DOHH2 (cell line): ENCODE results near the gene GDPD4.

Experiments
- H3F3A ChIP-seq: fragments of 200-600 bp; sonication (generic), shearing (Covaris generic); 2 replicates; pipeline ENCODE4 v1.6.0; 2016; ENCODE audit warnings: antibody characterized with exemption, mild to moderate bottlenecking; ENCODE audit not compliant: control insufficient read depth, insufficient read depth
- H3K27ac ChIP-seq: fragments of 200-600 bp; sonication (generic); 2 replicates; pipeline ENCODE4 v1.5.1; 2014; ENCODE audit warnings: low read depth, mild to moderate bottlenecking, low read length, moderate library complexity
- H3K27me3 ChIP-seq: fragments of 200-600 bp; sonication (generic); 2 replicates; pipeline ENCODE4 v1.6.1; 2014; ENCODE audit warnings: mild to moderate bottlenecking, low read length, mixed read lengths; ENCODE audit not compliant: control insufficient read depth
- H3K36me3 ChIP-seq: fragments of 200-600 bp; sonication (generic); 2 replicates; pipeline ENCODE4 v1.6.1; 2014; ENCODE audit warnings: mild to moderate bottlenecking, low read length, moderate library complexity, mixed read lengths; ENCODE audit not compliant: control insufficient read depth
- H3K4me1 ChIP-seq: fragments of 200-600 bp; sonication (generic); 2 replicates; pipeline ENCODE4 v1.6.1; 2014; ENCODE audit warnings: mild to moderate bottlenecking, low read length, mixed read lengths; ENCODE audit not compliant: control insufficient read depth
- H3K4me2 ChIP-seq: fragments of 200-600 bp; sonication (generic); 2 replicates; pipeline ENCODE4 v1.6.0; 2014; ENCODE audit warnings: mild to moderate bottlenecking, low read length, moderate library complexity
- H3K4me3 ChIP-seq: fragments of 200-600 bp; sonication (generic); 2 replicates; pipeline ENCODE4 v1.5.1; 2014; ENCODE audit warnings: mild to moderate bottlenecking, low read length, mixed read lengths
- H3K79me2 ChIP-seq: fragments of 200-600 bp; sonication (generic); 2 replicates; pipeline ENCODE4 v1.6.1; 2014; ENCODE audit warnings: mild to moderate bottlenecking, low read length, mixed read lengths; ENCODE audit not compliant: control insufficient read depth
- H3K9me2 ChIP-seq: fragments of 200-600 bp; sonication (generic); replicated peaks from 2 replicates; pipeline ENCODE4 v1.6.1; 2014; ENCODE audit warnings: mild to moderate bottlenecking, low read length, mixed read lengths; ENCODE audit not compliant: control insufficient read depth
- H3K9me3 ChIP-seq: fragments of 200-600 bp; sonication (generic); 2 replicates; pipeline ENCODE4 v1.6.1; 2014; ENCODE audit warnings: antibody characterized with exemption, low read length, mixed read lengths; ENCODE audit not compliant: control insufficient read depth, insufficient read depth
- H4K20me1 ChIP-seq: fragments of 200-600 bp; sonication (generic); 2 replicates; pipeline ENCODE4 v1.6.0; 2014; ENCODE audit warnings: low read depth, mild to moderate bottlenecking, antibody characterized with exemption, low read length, moderate library complexity; ENCODE audit not compliant: control insufficient read depth, insufficient read depth
- EZH2phosphoT487 ChIP-seq: fragments of 200-600 bp; sonication (generic); IDR thresholded peaks from 2 replicates; pipeline ENCODE4 v1.6.1; 2017; ENCODE audit warnings: borderline replicate concordance, mild to moderate bottlenecking, antibody characterized with exemption, low read length, moderate library complexity, mixed read lengths
- TF ChIP-seq, protein P1 (sequence below): fragments of 200-600 bp; sonication (generic); IDR thresholded peaks from one replicate; pipeline ENCODE4 v1.5.1; 2014; ENCODE audit warnings: antibody characterized with exemption, mild to moderate bottlenecking, low read depth, low read length; ENCODE audit not compliant: poor library complexity, severe bottlenecking

GDPD4 gene

DNA sequence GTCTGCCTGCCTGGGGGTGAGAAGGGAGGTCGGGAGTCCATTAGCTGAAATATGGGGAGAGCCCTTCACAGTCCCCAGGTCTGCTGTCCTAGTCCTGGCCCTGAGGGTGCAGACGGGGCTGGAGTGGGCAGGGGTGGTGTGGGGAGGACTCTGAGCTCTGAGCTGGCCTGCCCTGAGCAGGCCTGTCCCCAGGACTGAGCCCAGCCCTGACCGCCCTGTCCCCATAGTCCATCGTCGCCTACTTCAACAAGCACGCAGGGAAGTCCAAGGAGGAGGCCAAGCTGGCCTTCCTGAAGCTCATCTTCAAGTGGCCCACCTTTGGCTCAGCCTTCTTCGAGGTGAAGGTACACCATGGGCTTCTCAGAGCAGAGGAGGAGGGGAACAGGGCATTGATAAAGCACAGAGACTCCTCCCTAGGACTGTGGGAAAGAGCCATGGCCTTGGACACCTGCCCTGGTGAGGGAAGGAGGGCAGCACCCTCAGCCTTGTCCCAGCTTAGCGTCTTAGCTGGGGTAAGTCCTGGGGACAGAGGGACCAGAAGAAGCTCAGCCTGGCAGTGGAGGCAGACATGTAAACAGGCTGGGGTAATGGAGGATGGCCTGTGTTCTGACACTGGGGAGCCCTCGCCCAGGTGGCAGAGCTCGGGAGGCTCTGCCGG, 89.8 kb downstream of the GDPD4 start:
- Histone ChIP-seq H3K9me3 (no peaks in the 10 kb centered on the region), H3K79me2 (no peaks in the 10 kb centered on the region), H3K36me3 (no peaks in the 10 kb centered on the region), H3K9me2 (no peaks in the 10 kb centered on the region), H3K27ac (no peak overlapping the region), H3K4me1 (no peaks in the 10 kb centered on the region), H3K4me2 (no peak overlapping the region), H4K20me1 (no peaks in the 10 kb centered on the region), H3K27me3 (no peaks in the 10 kb centered on the region), H3F3A (no peaks in the 10 kb centered on the region), H3K4me3 (no peak overlapping the region)
- TF ChIP-seq, protein P1, sequence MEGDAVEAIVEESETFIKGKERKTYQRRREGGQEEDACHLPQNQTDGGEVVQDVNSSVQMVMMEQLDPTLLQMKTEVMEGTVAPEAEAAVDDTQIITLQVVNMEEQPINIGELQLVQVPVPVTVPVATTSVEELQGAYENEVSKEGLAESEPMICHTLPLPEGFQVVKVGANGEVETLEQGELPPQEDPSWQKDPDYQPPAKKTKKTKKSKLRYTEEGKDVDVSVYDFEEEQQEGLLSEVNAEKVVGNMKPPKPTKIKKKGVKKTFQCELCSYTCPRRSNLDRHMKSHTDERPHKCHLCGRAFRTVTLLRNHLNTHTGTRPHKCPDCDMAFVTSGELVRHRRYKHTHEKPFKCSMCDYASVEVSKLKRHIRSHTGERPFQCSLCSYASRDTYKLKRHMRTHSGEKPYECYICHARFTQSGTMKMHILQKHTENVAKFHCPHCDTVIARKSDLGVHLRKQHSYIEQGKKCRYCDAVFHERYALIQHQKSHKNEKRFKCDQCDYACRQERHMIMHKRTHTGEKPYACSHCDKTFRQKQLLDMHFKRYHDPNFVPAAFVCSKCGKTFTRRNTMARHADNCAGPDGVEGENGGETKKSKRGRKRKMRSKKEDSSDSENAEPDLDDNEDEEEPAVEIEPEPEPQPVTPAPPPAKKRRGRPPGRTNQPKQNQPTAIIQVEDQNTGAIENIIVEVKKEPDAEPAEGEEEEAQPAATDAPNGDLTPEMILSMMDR = no peak
- no peak for TF ChIP-seq EZH2phosphoT487

DNA sequence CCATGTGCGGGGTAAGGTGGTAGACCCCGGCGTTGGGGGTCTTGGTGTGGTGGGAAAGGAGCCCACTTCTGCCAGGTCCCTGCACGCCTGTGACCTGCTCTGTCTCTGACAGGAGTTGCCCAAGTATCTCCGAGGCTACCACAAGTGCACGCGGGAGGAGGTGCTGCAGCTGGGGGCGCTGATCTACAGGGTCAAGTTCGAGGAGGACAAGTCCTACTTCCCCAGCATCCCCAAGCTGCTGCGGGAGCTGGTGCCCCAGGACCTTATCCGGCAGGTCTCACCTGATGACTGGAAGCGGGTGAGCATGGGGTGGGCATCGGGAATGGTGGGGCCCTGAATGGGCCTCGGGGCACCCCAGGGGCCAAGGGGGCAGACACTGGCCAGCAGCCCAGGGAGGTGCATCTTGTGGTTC, 90.4 kb downstream of the GDPD4 start:
- TF ChIP-seq, protein P1 = no peak
- no peak for TF ChIP-seq EZH2phosphoT487
- H4K20me1 ChIP-seq = no peaks in the 10 kb centered on the region
- no peaks in the 10 kb centered on the region for H3K9me2 ChIP-seq
- no peak overlapping the region for H3K4me3 ChIP-seq
- no peak overlapping the region for H3K4me2 ChIP-seq
- H3K79me2 ChIP-seq = no peaks in the 10 kb centered on the region
- no peaks in the 10 kb centered on the region for H3F3A ChIP-seq
- H3K9me3 ChIP-seq = no peaks in the 10 kb centered on the region
- no peak overlapping the region for H3K27ac ChIP-seq
- H3K27me3 ChIP-seq = no peaks in the 10 kb centered on the region
- H3K4me1 ChIP-seq = no peaks in the 10 kb centered on the region
- H3K36me3 ChIP-seq = no peaks in the 10 kb centered on the region

DNA sequence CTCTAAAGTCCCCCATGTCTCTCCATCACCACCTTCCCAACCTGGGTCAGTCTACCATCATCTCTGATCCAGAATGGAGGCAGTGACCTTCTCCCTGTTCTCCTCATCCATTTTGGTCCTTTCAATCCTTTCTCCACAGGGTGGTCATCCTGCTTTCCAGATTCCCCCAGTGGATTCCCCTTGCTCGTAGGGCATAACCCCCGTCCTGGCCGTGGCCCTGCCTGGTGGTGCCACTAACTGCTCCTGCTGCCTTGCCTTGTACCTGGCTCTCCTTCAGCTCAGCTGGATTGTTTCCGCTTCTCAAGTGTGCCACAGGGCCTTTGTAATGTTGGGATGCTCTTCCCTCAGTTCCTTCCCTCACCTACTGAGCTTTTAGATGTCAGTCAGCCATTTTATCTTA, 91.8 kb downstream of the GDPD4 start:
- Histone ChIP-seq H3K27ac (no peak overlapping the region), H4K20me1 (no peaks in the 10 kb centered on the region), H3K9me2 (no peaks in the 10 kb centered on the region), H3F3A (no peaks in the 10 kb centered on the region), H3K4me2 (no peak overlapping the region), H3K4me3 (no peak overlapping the region), H3K79me2 (no peaks in the 10 kb centered on the region), H3K4me1 (no peaks in the 10 kb centered on the region), H3K9me3 (no peaks in the 10 kb centered on the region), H3K36me3 (no peaks in the 10 kb centered on the region), H3K27me3 (no peaks in the 10 kb centered on the region)
- TF ChIP-seq, protein P1 = no peak
- no peak for TF ChIP-seq EZH2phosphoT487
